SH-SY5Y (cell line): ENCODE results near the gene IRF2BP1.

ENCODE experiments used
- GATA2 ChIP-seq: IDR thresholded peaks from 2 replicates; pipeline ENCODE4 v1.6.1; 2011; ENCODE audit warnings: mild to moderate bottlenecking, low read depth, low read length
- GATA3 ChIP-seq: IDR thresholded peaks from 2 replicates; pipeline ENCODE4 v1.6.1; 2011; ENCODE audit warnings: low read depth, mild to moderate bottlenecking, low read length, moderate library complexity

The IRF2BP1 gene

DNA sequence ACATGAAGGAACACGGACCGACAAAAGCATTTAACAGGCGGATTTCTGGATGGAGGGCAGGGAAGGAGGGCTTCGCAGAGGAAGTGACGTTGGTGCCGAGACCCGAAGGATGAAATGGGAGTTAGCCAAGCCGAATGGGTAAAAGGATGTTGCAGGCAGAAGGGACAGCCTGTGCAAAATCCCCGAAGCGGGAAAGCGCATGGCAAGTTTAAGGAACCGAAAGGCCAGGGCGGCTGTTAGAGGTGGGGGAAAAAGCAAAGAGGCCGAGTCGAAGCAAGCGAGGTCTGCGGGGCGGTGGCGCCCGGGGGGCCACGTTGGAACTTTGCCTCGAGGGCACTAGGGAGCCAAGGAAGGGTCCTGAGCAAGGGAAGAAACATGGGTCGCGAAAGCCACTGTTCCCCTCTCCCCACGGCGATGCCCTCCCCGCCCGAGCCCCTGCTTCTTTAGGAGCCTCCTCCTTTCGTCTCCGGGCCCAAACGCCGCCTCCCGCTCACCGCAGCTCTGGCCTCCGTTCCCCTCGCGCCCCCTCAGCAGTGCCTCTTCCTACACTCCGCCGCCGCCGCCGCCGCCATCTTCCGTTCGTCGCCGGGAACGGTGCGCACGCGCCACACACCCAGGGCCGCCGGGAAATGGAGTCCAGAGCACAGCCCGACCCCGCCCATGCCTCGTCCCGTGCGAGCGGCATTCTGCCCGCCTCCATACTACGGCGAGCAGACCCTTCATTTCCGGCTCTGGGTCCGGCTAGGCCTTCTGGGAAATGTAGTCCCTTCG is 23.2 kb downstream of the IRF2BP1 start, which contains the start of gene SYMPK:
Gene SYMPK, minus strand, starts transcription at position 584 of the 771 bp plus-strand sequence. CDS start 8,652 bp downstream, outside the sequence.
- TF ChIP-seq GATA2 (no peak), GATA3 (no peak)

- TF ChIP-seq GATA3 (no peak), GATA2 (peak; percentile 85)
Measured at GRCh38 chr19:45862271-45862563, 23.7 kb downstream of the IRF2BP1 start.

DNA sequence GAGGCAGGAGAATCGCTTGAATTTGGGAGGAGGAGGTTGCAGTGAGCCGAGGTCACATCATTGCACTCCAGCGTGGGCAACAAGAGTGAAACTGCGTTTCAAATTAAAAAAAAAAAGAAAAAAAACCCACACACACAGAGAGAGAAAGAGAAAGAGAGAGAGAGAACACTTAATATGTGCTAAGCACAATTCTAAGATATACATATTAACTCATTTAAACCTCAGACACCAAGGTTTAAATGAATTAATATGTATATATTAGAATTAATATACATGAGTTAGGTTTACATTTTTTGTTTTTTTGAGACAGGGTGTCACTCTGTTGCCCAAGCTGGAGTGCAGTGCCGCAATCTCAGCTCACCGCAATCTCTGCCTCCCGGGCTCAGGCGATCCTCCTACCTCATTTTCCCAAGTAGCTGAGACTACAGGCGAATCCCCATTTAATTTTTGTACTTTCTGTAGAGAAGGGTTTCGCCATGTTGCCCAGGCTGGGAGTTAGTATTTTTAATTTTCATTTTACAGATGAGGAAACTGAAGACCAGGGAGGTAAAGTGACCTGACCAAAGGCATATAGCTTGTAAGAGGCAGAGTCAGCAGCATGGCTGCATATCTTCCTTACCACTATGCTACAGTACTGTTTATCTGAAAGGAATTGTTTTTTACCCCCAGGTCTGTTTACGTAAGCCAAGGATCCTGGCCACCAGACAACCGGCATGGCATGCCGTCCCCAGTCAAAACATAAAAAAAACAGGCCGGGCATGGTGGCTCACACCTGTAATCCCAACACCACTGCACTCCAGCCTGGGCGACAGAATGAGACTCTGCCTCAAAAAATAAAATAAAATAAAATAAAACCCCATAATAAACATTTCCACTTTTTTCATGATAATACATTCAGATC is 25.3 kb downstream of the IRF2BP1 start:
- TF ChIP-seq GATA3 (no peak), GATA2 (no peak)

DNA sequence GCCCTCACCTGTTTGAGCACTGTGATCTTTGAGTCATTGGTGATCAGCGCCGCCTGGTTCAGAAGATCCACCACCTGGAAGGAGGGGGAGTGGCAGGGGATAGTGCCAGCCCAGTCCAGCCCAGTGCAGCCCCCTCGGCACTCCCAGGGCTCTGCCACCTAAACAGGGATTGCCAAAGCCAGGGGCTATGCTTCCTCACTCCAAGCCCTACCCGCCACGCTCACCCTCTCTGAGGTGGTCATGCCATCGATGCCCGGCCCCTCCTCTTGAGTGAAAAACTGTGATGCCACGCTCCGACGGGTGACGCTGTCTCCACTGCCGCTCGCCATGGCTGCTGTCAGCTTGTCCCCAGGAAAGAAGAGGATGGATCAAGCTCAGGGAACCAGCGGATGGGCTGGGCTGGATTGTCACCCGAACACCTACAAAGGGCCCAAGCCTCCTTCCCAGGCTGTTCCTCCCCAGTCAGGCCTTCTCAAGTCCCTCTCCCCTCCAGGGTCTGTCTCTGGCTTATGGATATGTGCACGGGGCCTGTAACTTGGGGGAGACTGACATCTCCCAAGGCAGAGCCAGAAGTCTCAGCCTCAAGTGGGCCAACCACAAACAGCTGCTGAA is 31.7 kb downstream of the IRF2BP1 start:
- TF ChIP-seq GATA2 (no peak), GATA3 (no peak)

- no peak for TF ChIP-seq GATA3
Measured at GRCh38 chr19:45852983-45853382, 33.0 kb downstream of the IRF2BP1 start.

GRCh38 chr19:45852145-45852750 is 33.7 kb downstream of the IRF2BP1 start:
- no peak for TF ChIP-seq GATA3
- TF ChIP-seq GATA2: no peak

- no peak for TF ChIP-seq GATA3
- no peak for TF ChIP-seq GATA2
Measured at GRCh38 chr19:45848922-45849321, 37.0 kb downstream of the IRF2BP1 start.

GRCh38 chr19:45847663-45848062 is 38.3 kb downstream of the IRF2BP1 start:
- TF ChIP-seq GATA2 (no peak), GATA3 (no peak)

GRCh38 chr19:45842198-45842597 is 43.7 kb downstream of the IRF2BP1 start:
- TF ChIP-seq GATA3 (no peak), GATA2 (no peak)

GRCh38 chr19:45834970-45835369 is 51.0 kb downstream of the IRF2BP1 start:
- TF ChIP-seq GATA3: no peak
- TF ChIP-seq GATA2: no peak
